Medulla oblongata (tissue), 1 donor: ENCODE measurements around the gene SCNN1A.
"Not testable (repeated sequence)": the region's sequence is repeated elsewhere in the genome, so short reads cannot be mapped to it uniquely, and the experiment has no call there.

Source experiments
- DNase-seq: peaks from one replicate; pipeline ENCODE4 v3.0.0-alpha.2; 2015; ENCODE audit errors: extremely low spot score

The SCNN1A gene

GRCh38 chr12:6347367-6348338, 27.7 kb downstream of the SCNN1A start:
- peak; percentile 32 for DNase-seq

DNA sequence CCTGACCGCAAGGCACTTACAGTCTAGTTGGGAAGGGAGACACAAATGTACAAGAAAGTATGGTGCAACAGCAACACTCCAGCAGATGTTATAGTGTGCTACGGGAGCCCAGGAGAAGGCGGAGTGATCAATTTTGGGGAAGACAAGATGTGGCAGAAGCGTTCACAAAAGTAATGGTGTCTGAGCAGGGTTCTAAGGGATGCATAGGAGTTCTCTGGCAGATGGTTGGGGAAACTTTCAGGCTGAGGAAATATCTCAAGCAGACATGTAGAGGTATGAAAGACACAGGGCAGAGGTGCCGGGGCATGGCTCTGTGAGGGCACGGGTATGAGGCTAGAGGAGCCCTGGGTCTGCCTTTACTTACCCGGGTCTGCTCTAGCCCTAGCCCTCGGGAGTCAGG, 28.4 kb downstream of the SCNN1A start:
- DNase-seq, result no peak

GRCh38 chr12:6346235-6346832, 29.0 kb downstream of the SCNN1A start:
- DNase-seq, result no peak

DNA sequence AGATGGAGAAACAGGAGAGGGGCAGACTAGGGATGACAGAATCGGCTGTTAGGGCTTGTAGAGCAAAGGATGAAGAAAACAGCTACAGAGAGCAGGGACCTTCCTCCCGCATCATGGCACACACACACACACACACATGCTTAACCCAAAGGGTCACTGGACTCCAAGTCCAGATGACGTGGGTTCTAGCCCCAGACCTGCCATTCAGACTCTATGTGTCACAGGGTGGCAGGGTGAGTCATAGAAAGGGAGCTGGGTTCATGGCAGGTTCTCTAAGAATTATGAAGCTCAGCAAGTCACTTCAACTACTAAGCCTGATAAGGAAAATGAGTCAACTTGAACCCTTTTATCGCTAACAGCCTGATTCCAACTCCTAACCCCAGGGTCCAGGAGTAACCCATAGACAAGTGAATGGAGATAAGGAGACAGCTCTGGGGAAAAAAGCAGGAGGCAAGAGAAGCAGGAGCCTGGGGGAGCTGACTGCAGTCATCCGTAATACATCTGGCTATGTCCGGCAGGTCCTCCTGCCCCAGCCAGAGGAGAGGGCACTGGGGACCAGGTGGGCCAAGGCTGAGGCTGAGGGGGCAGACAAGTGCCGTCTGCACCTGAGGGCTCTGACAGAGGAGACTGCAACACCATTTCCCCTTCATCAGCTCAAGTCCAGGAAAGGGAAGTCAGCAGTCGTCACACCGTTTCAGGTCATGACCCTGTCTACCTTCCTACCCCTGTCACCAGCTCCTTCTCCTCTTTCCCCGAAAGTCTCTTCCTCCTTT, 29.9 kb downstream of the SCNN1A start:
- DNase-seq, result no peak

DNA sequence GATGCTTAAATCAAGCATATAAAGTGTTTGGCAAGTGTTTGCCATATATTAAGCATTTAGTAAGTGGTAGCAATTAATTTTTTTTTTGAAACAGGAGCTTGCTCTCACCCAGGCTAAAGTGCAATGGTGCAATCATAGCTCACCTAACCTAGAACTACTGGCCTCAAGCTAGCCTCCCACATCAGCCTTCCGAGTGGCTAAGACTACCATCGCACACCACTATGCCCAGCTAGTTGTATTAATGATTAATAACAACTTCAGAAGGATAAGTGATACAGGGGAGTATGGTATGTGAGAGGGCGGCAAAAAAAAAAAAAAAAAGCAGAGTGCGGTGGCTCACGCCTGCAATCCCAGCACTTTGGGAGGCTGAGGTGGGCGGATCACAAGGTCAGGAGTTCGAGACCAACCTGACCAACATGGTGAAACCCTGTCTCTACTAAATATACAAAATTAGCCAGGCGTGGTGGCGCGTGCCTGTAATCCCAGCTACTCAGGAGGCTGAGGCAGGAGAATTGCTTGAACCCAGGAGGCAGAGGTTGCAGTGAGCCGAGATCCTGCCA, 31.2 kb downstream of the SCNN1A start:
- DNase-seq, result not testable (repeated sequence)

DNA sequence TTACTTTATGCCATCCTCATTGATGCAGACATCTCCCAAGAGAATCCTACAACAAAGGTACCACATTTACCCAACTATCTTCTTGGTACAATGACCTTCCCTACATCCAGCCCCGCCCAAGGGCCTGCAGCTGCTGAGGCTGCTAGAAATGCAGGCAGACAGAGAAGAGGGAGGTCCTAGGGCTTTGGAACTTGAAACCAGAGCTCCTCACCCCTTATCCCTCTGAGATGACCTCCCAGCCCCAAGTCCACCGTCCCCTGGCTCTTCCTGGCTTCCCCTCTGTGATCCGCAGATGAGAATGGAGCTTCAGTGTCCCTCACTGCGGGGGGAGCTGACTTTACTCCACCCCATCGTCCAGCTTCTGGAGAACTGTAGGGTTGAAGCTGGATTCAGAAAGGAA, 31.8 kb downstream of the SCNN1A start:
- DNase-seq, result no peak

DNA sequence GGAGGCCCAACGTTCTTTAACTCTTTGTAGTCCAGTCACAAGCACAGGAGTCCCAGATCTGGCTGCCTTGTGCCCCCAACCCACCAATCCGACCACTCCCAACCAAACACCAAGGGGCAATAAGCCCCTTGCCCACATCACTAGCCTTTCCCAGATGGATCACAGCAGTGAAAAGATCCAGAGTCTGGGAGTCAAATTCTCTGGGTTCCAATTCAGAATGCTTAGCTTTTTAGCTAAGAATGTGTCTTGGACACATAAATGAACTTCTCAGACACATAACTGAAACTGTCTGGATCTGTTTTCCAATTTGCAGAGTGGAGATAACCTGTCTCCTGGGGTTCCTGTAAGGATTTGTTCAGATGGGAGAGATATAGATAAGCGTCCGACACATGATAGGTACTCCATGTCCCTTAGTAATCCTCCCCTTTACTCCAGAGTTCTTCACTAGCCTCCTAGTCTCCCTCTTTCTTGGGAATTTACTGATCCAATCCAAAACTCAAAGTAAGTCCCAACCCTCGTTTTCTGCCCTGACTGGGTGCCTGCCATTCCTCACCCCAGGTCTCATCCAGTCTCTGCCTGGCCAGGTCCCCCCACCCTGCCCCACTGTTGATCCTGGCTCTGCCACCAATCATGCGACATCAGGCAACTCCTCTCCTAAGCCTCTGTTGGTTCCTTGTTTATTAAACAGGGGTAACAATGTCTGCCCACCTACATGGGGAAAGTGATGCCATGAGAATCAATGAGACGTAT, 33.0 kb downstream of the SCNN1A start:
- DNase-seq, result no peak

GRCh38 chr12:6341417-6342139, 33.8 kb downstream of the SCNN1A start, which contains the start of gene TNFRSF1A:
TNFRSF1A (minus strand) TSS chr12:6342076; CDS start chr12:6341814, 262 bp downstream.
- DNase-seq, result peak; percentile 75

GRCh38 chr12:6340745-6341416, 34.5 kb downstream of the SCNN1A start:
- DNase-seq, result peak; percentile 51

GRCh38 chr12:6340032-6340638, 35.2 kb downstream of the SCNN1A start:
- no peak for DNase-seq

GRCh38 chr12:6338955-6339354, 36.4 kb downstream of the SCNN1A start:
- DNase-seq, result no peak

GRCh38 chr12:6338536-6338935, 36.8 kb downstream of the SCNN1A start:
- not testable (repeated sequence) for DNase-seq

- DNase-seq, result no peak
These were observed 37.4 kb downstream of the SCNN1A start for GRCh38 chr12:6337958-6338433.

DNA sequence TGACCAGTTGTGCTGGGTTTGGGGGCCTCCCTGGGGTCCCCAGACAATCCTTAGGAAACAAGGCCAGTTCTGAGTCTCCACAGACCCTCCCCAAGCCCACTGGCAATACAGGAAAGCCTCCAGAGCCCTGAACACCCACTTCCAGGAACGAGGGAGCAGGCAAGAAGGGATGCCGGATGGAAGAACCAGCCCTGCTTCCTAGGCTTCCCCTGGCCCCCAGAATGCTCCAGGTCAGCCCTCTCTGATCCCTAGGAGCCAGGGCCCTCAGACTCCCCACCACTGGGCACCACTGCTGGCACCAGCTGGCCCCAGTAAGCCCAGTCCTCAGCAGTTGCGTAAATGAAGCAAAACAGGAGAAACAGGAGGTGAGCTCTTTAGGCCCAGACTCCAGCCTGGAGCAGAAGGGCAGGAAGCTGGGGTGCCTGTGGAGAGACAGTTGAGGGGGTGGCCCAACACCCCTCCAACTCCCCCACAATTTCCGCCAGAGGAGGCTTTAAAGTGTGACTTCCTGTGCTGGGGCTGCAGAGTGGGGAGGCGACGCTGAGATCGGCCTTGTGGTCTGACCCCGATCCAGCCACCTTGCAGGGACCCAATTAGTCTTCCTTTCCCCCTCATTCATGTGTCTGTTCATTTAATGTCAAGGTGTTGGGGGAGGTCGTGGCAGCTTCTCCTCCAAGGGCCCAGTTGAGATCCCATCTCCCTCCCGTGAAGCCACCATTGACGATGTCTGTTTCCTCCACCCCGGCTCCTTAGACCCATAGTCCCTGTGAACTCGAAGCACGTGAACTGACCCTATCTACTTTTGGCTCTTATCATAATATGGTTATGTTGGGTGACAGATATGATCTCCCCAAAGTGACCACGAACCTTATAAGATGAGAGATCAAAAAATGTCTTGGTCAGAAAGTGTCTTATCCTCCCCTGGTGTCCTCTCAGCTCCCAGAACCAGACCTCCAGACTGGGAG, 38.2 kb downstream of the SCNN1A start:
- no peak for DNase-seq

- peak; percentile 91 for DNase-seq
These were observed 39.1 kb downstream of the SCNN1A start for GRCh38 chr12:6336079-6336888.

DNA sequence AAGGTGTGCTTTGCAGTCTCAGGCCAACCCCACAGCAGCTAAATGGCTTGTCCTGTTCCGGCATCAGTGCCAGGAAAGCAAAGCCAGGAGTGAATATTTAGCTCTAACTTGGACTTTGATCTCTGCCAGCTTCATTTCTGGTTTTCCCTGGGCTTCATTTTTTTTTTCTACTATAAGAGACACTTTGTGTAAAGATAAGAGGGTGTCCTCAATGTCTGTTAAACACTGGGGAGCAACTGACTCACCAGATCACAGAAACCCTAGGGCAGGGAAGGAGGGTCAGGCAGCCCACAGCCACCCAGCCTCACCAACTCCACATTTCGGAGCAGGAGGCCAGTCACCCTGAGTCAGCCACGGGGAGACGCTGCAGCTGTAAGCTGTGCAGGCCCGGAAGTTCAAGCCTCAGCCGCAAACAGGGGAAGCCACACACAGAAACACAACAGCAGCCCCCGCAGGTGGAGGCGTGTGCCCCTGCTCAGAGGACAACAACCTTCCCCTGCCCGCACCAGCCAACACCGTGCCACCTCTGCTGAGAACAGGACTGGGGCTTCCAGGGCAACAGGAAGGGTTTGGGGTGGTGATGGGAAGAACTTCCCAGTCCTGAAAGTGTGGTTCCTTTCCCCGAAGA, 39.8 kb downstream of the SCNN1A start:
- peak; percentile 50 for DNase-seq
